K562 (cell line): ENCODE data around the gene CYB5B. TPM values are rescaled to one million over a fixed set of nuclear protein-coding genes. Genes with fewer than 3 reads are reported as not detected.

Source experiments
- ATAC-seq: fragments of 200-7000 bp; cut with Tn5 transposase; 3 replicates; pipeline ENCODE4 v1.9.1; 2020; ENCODE audit warnings: moderate library complexity
- BruUV-seq: library from RNA; stranded (reverse); fragments of 400-500 nt; replicated peaks from 2 replicates; lab custom pipeline; 2021; lab: Mats Ljungman, UMichigan
- CTCF ChIA-PET: fragments of 300-600 bp; formaldehyde crosslinking; extraction: SDS; loops from one replicate; lab custom pipeline; 2021; ENCODE audit warnings: low intra/inter-chr PET ratio; lab: Yijun Ruan, JAX
- POLR2A ChIA-PET: fragments of 300-600, 350-650 bp; sonication (Branson Sonifier 250); formaldehyde crosslinking; extraction: SDS; loops from one replicate; lab custom pipeline; 2021; ENCODE audit warnings: antibody characterized with exemption, inconsistent platforms; lab: Yijun Ruan, JAX
- DNase-seq, 4 experiments: peaks; one replicate each; pipeline versions ENCODE4 v3.0.0 to v3.0.0-alpha.2; 2011 to 2018; ENCODE audit warnings: low spot score in 3 of 4, mixed read lengths in 3 of 4; ENCODE audit errors: extremely low read depth in 1 of 4
- FAIRE-seq: peaks from 2 replicates; lab custom pipeline; 2011; peaks lifted over from hg19 to GRCh38; lab: Jason Lieb, UNC
- H2AFZ ChIP-seq: 2 replicates; pipeline ENCODE4 v1.6.0; 2011; ENCODE audit warnings: low read depth, low read length, control low read depth, inconsistent platforms
- H3K27ac ChIP-seq: fragments of 200-600 bp; 3 replicates; pipeline ENCODE4 v1.8.0; 2011; ENCODE audit warnings: low read depth, mild to moderate bottlenecking, control low read depth, inconsistent platforms, low read length, moderate library complexity, mixed read lengths; ENCODE audit errors: extremely low read depth
- H3K27me3 ChIP-seq, 2 experiments: fragments of 300-600 bp in 1 of 2; 2 replicates in 1 of 2; 3 replicates in 1 of 2; pipeline versions ENCODE4 v1.6.0 to v1.8.0; 2011; ENCODE audit warnings: inconsistent platforms in 2 of 2, low read length in 2 of 2, mild to moderate bottlenecking in 1 of 2, mixed read lengths in 1 of 2, moderate library complexity in 1 of 2; ENCODE audit not compliant: control insufficient read depth in 2 of 2, insufficient read depth in 2 of 2
- H3K36me3 ChIP-seq: fragments of 300-600 bp; 3 replicates; pipeline ENCODE4 v1.8.0; 2011; ENCODE audit warnings: mild to moderate bottlenecking, low read length, inconsistent platforms; ENCODE audit not compliant: control insufficient read depth, insufficient read depth
- H3K4me1 ChIP-seq, 2 experiments: fragments of 200-600 bp in 1 of 2; replicated peaks in 1 of 2; 2 replicates in 1 of 2; 3 replicates in 1 of 2; pipeline versions ENCODE4 v1.5.1 to v1.8.0; 2011; ENCODE audit warnings: inconsistent platforms in 2 of 2, low read length in 2 of 2, mild to moderate bottlenecking in 1 of 2, mixed read lengths in 1 of 2, moderate library complexity in 1 of 2; ENCODE audit not compliant: control insufficient read depth in 2 of 2, insufficient read depth in 2 of 2
- H3K4me2 ChIP-seq: 2 replicates; pipeline ENCODE4 v1.6.1; 2011; ENCODE audit warnings: low read length, control low read depth, inconsistent platforms, mixed read lengths; ENCODE audit not compliant: insufficient read depth
- H3K4me3 ChIP-seq: fragments of 200-600 bp; sonication (generic), shearing (Covaris generic); 2 replicates; pipeline ENCODE4 v1.5.1; 2016; ENCODE audit warnings: control low read depth, inconsistent platforms
- H3K79me2 ChIP-seq: fragments of 200-600 bp; 3 replicates; pipeline ENCODE4 v1.8.0; 2011; ENCODE audit warnings: low read length, inconsistent platforms; ENCODE audit not compliant: control insufficient read depth, insufficient read depth
- H3K9ac ChIP-seq, 2 experiments: 2 replicates each; pipeline versions ENCODE4 v1.6.0 to v1.6.1; 2011; ENCODE audit warnings: low read depth in 2 of 2, low read length in 2 of 2, control low read depth in 1 of 2, inconsistent platforms in 1 of 2, mild to moderate bottlenecking in 1 of 2, mixed read lengths in 1 of 2; ENCODE audit not compliant: insufficient read depth in 1 of 2
- H3K9me1 ChIP-seq: one replicate; pipeline ENCODE4 v1.6.0; 2011; ENCODE audit warnings: inconsistent platforms, mild to moderate bottlenecking, low read length, moderate library complexity; ENCODE audit not compliant: control insufficient read depth, insufficient read depth
- H3K9me3 ChIP-seq: replicated peaks from 2 replicates; pipeline ENCODE4 v1.5.1; 2011; ENCODE audit warnings: low read depth, low read length, inconsistent platforms; ENCODE audit not compliant: control insufficient read depth, insufficient read depth
- H4K20me1 ChIP-seq: replicated peaks from 2 replicates; pipeline ENCODE4 v1.6.1; 2011; ENCODE audit warnings: low read length, inconsistent platforms, mixed read lengths; ENCODE audit not compliant: control insufficient read depth, insufficient read depth
- CHD2 ChIP-seq: IDR thresholded peaks from 2 replicates; pipeline ENCODE4 v1.6.1; 2011; ENCODE audit warnings: low read depth, low read length
- CXXC5 ChIP-seq: fragments of 250-450 bp; sonication (Bioruptor Pico); IDR thresholded peaks from 2 replicates; pipeline ENCODE4 v1.8.0; 2022; ENCODE audit warnings: inconsistent platforms, mild to moderate bottlenecking, moderate library complexity
- ELF4 ChIP-seq: fragments of 450-650 bp; formaldehyde crosslinking; IDR thresholded peaks from 2 replicates; pipeline ENCODE4 v1.4.0; 2022; ENCODE audit warnings: missing genetic modification characterization
- GABPB2 ChIP-seq: fragments of 250-450 bp; sonication (Bioruptor Pico); conservative IDR thresholded peaks from 2 replicates; pipeline ENCODE4 v1.5.1; 2021; ENCODE audit warnings: mild to moderate bottlenecking
- KHSRP ChIP-seq: fragments of 450-650 bp; IDR thresholded peaks from 2 replicates; pipeline ENCODE4 v1.6.1; 2017
- PCBP2 ChIP-seq: fragments of 200-400 bp; formaldehyde crosslinking; IDR thresholded peaks from 2 replicates; pipeline ENCODE4 v1.6.1; 2018; ENCODE audit warnings: low read length, low read depth, mild to moderate bottlenecking, moderate library complexity; ENCODE audit not compliant: poor library complexity, severe bottlenecking
- POLR2AphosphoS5 ChIP-seq: IDR thresholded peaks from 2 replicates; pipeline ENCODE4 v1.6.1; 2011; ENCODE audit warnings: mild to moderate bottlenecking, low read depth, low read length, moderate library complexity; ENCODE audit not compliant: control insufficient read depth, insufficient read depth
- RUNX1 ChIP-seq: sonication (generic); IDR thresholded peaks from 2 replicates; pipeline ENCODE4 v1.6.1; 2016; ENCODE audit warnings: antibody characterized with exemption, low read depth
- TAF15 ChIP-seq: fragments of 200-400 bp; formaldehyde crosslinking; IDR thresholded peaks from 2 replicates; pipeline ENCODE4 v1.6.1; 2017; ENCODE audit warnings: mild to moderate bottlenecking, low read depth, low read length, moderate library complexity
- WHSC1 ChIP-seq: IDR thresholded peaks from one replicate; pipeline ENCODE4 v1.6.1; 2012; ENCODE audit warnings: low read length, control low read depth, inconsistent platforms
- ZFPM2 ChIP-seq: fragments of 250-450 bp; sonication (Bioruptor Pico); IDR thresholded peaks from 2 replicates; pipeline ENCODE4 v1.5.1; 2022; ENCODE audit warnings: mild to moderate bottlenecking
- ZNF174 ChIP-seq: fragments of 250-450 bp; sonication (Bioruptor Pico); IDR thresholded peaks from 2 replicates; pipeline ENCODE4 v1.4.0; 2020; ENCODE audit warnings: mild to moderate bottlenecking
- ZNF175 ChIP-seq: fragments of 200-800 bp; sonication (Bioruptor generic); IDR thresholded peaks from 2 replicates; pipeline ENCODE4 v1.6.1; 2016; ENCODE audit warnings: low read depth, mild to moderate bottlenecking, missing genetic modification characterization, missing compliant biosample characterization
- ZNF436 ChIP-seq: fragments of 250-450, 450-650 bp; sonication (Bioruptor Pico); formaldehyde crosslinking; IDR thresholded peaks from 2 replicates; pipeline ENCODE4 v1.7.0; 2020; ENCODE audit warnings: mild to moderate bottlenecking
- WGBS: fragments of 100-300 bp; shearing (Covaris generic); methylation state at CpG from one replicate; pipeline ENCODE4 v1.1.6; 2016; ENCODE audit warnings: low coverage, mixed read lengths; ENCODE audit not compliant: insufficient coverage; ENCODE audit errors: missing lambda C conversion rate; 5-methylcytosine and 5-hydroxymethylcytosine counted together
- in situ Hi-C: fragments of 300-500 bp; cut with MboI; formaldehyde crosslinking; loops from 4 replicates; pipeline ENCODE4 v1.15.0; 2018; ENCODE audit warnings: inconsistent platforms, mixed read lengths
- intact Hi-C: fragments of 100-400 bp; cut with micrococcal nuclease; formaldehyde crosslinking; loops from 2 replicates; pipeline ENCODE4 v1.14.2; 2022
- polyA plus RNA-seq, 8 experiments: library from polyadenylated mRNA; depleted of rRNA in 4 of 8; stranded (reverse) in 5 of 8; unstranded in 3 of 8; fragments of >200 nt; fragmentation: Nextera tagmentation in 2 of 8; fragmentation: Illumina TruSeq in 1 of 8; extraction: Ambion mirVana in 2 of 8; extraction: Trizol in 1 of 8; gene quantifications; 2 replicates each; pipeline versions ENCODE4 v1.2.1 to v1.2.3, GENCODE V29; 2011 to 2014; ENCODE audit warnings: inconsistent platforms in 1 of 8, missing spikeins in 1 of 8
- total RNA-seq, 7 experiments: library from RNA; depleted of rRNA in 6 of 7; stranded (reverse); fragments of >200 nt in 6 of 7; fragmentation: Illumina TruSeq in 2 of 7; extraction: Trizol in 2 of 7; gene quantifications; 2 replicates each; pipeline versions ENCODE4 v1.2.1 to v1.2.3, GENCODE V29; 2011 to 2021; ENCODE audit warnings: low replicate concordance in 1 of 7
- TF ChIP-seq, protein P1 (sequence below), 2 experiments: fragments of 200-800 bp in 1 of 2; sonication (Bioruptor generic) in 1 of 2; sonication (generic) in 1 of 2; formaldehyde crosslinking in 1 of 2; IDR thresholded peaks in 1 of 2; conservative IDR thresholded peaks in 1 of 2; 2 replicates each; pipeline versions ENCODE4 v1.5.0 to v1.6.1; 2016 to 2020; ENCODE audit warnings: missing compliant biosample characterization in 1 of 2, missing genetic modification characterization in 1 of 2, missing genetic modification reagents in 1 of 2
- TF ChIP-seq, protein P2 (sequence below): fragments of 250-450 bp; sonication (Bioruptor Pico); IDR thresholded peaks from 2 replicates; pipeline ENCODE4 v1.4.0; 2020
- TF ChIP-seq, protein P3 (sequence below): fragments of 450-650 bp; formaldehyde crosslinking; IDR thresholded peaks from 2 replicates; pipeline ENCODE4 v1.4.0; 2020; ENCODE audit warnings: mild to moderate bottlenecking, moderate library complexity
- TF ChIP-seq, protein P4 (sequence below): sonication (generic); formaldehyde crosslinking; IDR thresholded peaks from 2 replicates; pipeline ENCODE4 v1.8.1; 2023; ENCODE audit warnings: mild to moderate bottlenecking, missing genetic modification reagents, moderate library complexity

CYB5B gene
- total and polyA plus RNA-seq, 9 of the 15 experiments (the other 6 are each of a cell fraction or from before 2014, with no cell fraction given): 29.9 to 274 (median 136) TPM

DNA sequence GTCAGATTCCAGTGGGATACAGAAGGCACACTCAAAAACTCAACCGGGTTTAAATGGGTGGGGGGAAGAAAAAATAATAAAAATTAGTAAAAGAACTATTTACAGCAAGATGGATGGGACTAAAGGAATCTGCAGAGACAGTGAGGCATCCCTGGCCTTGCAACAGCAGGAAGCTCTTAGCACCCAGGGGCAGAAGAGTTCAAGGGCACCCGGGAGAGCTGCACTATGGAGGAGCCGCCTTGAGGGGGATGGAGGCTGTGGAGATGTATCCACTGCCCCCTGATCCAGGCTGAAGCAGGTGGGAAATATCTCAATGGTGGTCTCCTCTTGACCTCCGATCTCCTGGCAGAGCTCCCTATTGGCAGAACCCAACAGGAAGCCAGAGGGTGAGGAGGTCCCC, 72.0 kb downstream of the CYB5B start:
- CTCF ChIA-PET: no interaction called here

More for the DNA sequence above, 72.0 kb downstream of the CYB5B start:
- H3K9me3 ChIP-seq: no peaks in the 10 kb centered on the region
- no peaks in the 10 kb centered on the region for H3K36me3 ChIP-seq
- H2AFZ ChIP-seq: no peak overlapping the region
- WGBS: 39% methylated on average over 4 of the region's 4 CpGs
- no peak overlapping the region for H3K4me2 ChIP-seq
- no peak for FAIRE-seq
- no TSS peak for BruUV-seq
- no peaks in the 10 kb centered on the region for H3K27me3 ChIP-seq
- peaks cover 0 to 4% of the 10 kb centered on the region in 2 experiments; a peak in 3 of 5 replicates for H3K4me1 ChIP-seq
- no peak overlapping the region for H3K4me3 ChIP-seq
- H3K9me1 ChIP-seq: no peaks in the 10 kb centered on the region
- DNase-seq: no peak
- H3K79me2 ChIP-seq: no peaks in the 10 kb centered on the region
- in situ Hi-C loops (no loop called here), intact Hi-C loops (loop anchor here (10.0 kb wide), 1 partner anchor 208 kb away; no protein-coding TSS in a partner anchor)
- ATAC-seq: no peak
- no peak overlapping the region for H3K9ac ChIP-seq
- no peak overlapping the region for H3K27ac ChIP-seq
- no peak for TF ChIP-seq ZNF174 (CRISPR knock-in tag)
- TF ChIP-seq WHSC1: no peak
- TF ChIP-seq ZFPM2 (CRISPR knock-in tag): no peak
- no peak for TF ChIP-seq ELF4
- TF ChIP-seq CHD2: no peak
- no peak for TF ChIP-seq CXXC5 (CRISPR knock-in tag)
- TF ChIP-seq TAF15: no peak
- TF ChIP-seq, protein P1, sequence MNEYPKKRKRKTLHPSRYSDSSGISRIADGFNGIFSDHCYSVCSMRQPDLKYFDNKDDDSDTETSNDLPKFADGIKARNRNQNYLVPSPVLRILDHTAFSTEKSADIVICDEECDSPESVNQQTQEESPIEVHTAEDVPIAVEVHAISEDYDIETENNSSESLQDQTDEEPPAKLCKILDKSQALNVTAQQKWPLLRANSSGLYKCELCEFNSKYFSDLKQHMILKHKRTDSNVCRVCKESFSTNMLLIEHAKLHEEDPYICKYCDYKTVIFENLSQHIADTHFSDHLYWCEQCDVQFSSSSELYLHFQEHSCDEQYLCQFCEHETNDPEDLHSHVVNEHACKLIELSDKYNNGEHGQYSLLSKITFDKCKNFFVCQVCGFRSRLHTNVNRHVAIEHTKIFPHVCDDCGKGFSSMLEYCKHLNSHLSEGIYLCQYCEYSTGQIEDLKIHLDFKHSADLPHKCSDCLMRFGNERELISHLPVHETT (CRISPR knock-in tag; conservative IDR thresholded peaks at IDR 0.05 in 1 of 2, IDR thresholded peaks at IDR 0.05 in 1 of 2): no peak
- no peak for TF ChIP-seq ZNF175 (CRISPR knock-in tag)
- no peak for TF ChIP-seq KHSRP
- no peak for TF ChIP-seq RUNX1
- TF ChIP-seq, protein P2, sequence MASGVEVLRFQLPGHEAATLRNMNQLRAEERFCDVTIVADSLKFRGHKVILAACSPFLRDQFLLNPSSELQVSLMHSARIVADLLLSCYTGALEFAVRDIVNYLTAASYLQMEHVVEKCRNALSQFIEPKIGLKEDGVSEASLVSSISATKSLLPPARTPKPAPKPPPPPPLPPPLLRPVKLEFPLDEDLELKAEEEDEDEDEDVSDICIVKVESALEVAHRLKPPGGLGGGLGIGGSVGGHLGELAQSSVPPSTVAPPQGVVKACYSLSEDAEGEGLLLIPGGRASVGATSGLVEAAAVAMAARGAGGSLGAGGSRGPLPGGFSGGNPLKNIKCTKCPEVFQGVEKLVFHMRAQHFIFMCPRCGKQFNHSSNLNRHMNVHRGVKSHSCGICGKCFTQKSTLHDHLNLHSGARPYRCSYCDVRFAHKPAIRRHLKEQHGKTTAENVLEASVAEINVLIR (CRISPR knock-in tag): no peak
- no peak for TF ChIP-seq GABPB2 (CRISPR knock-in tag)
- no peak for TF ChIP-seq POLR2AphosphoS5
- TF ChIP-seq, protein P3, sequence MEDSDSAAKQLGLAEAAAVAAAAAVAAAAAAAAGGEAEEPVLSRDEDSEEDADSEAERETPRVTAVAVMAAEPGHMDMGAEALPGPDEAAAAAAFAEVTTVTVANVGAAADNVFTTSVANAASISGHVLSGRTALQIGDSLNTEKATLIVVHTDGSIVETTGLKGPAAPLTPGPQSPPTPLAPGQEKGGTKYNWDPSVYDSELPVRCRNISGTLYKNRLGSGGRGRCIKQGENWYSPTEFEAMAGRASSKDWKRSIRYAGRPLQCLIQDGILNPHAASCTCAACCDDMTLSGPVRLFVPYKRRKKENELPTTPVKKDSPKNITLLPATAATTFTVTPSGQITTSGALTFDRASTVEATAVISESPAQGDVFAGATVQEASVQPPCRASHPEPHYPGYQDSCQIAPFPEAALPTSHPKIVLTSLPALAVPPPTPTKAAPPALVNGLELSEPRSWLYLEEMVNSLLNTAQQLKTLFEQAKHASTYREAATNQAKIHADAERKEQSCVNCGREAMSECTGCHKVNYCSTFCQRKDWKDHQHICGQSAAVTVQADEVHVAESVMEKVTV (CRISPR knock-in tag): no peak
- TF ChIP-seq, protein P4, sequence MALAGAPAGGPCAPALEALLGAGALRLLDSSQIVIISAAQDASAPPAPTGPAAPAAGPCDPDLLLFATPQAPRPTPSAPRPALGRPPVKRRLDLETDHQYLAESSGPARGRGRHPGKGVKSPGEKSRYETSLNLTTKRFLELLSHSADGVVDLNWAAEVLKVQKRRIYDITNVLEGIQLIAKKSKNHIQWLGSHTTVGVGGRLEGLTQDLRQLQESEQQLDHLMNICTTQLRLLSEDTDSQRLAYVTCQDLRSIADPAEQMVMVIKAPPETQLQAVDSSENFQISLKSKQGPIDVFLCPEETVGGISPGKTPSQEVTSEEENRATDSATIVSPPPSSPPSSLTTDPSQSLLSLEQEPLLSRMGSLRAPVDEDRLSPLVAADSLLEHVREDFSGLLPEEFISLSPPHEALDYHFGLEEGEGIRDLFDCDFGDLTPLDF (CRISPR knock-in tag): no peak
- no peak for TF ChIP-seq PCBP2
- no peak for TF ChIP-seq ZNF436
- POLR2A ChIA-PET: interaction anchor here (0.5 to 0.7 kb wide), 3 partner anchors 33 to 310 kb away, joined by 4 read pairs; no protein-coding TSS in a partner anchor
- no peaks in the 10 kb centered on the region for H4K20me1 ChIP-seq
